ENCODE measurements around the gene MPPED1.

Gene MPPED1
- 0 to 2.4 (median 0) reads per million in 17 experiments for total RNA-seq

GRCh38 chr22:43411869-43412807 lies at the start of gene MPPED1:
Gene MPPED1, plus strand, starts transcription at chr22:43412014. Its CDS starts 12,972 bp downstream, at chr22:43424986.
- no peak for DNase-seq

DNA sequence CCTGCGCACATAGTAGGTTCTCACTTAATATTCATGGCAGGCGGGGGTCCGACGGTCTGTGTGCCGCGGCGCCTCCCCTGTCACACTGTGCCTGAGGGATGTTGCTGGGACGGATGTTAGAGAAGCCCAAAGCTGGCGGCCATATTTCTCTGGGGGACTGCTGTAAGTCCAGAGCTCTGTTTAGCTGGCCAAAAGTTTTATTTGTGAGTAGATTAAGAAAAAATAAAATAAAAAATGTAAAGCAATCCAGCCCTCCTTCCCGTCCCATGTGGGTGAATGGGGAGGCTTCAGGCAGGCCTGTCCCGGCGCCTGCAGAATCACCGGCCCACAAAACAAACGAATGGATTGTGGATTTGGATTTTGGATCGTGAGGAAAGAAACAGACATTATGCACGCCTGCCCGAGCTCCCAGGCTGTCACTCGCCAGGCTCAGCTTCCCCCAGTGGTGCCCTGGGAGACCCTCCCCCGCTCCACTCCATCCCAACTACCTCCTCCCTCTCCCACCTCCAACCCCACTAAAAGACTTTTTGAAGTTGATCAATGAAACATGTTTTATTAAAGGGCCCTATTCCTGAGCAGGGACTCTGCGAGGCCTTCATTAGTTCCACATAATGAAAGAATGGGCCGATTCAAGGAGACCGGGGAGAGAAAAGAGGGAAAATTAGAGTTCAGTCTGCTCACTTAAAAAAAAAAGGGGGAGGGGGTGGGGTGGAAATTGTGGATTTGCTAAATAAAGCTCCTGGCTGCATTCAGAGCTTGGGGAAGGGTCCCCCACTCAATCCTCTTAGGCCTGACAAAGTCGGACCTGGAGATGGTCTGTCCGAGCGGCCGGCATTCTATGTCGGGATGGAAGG lies 48.3 kb upstream of the MPPED1 start:
- DNase-seq: no peak

- no peak for DNase-seq
These were observed 47.7 kb upstream of the MPPED1 start for GRCh38 chr22:43364169-43364435.

GRCh38 chr22:43365715-43366440 lies 45.9 kb upstream of the MPPED1 start:
- DNase-seq: no peak

GRCh38 chr22:43370036-43370435 lies 41.8 kb upstream of the MPPED1 start:
- DNase-seq: no peak

GRCh38 chr22:43375951-43376455 lies 35.8 kb upstream of the MPPED1 start:
- DNase-seq: no peak

DNA sequence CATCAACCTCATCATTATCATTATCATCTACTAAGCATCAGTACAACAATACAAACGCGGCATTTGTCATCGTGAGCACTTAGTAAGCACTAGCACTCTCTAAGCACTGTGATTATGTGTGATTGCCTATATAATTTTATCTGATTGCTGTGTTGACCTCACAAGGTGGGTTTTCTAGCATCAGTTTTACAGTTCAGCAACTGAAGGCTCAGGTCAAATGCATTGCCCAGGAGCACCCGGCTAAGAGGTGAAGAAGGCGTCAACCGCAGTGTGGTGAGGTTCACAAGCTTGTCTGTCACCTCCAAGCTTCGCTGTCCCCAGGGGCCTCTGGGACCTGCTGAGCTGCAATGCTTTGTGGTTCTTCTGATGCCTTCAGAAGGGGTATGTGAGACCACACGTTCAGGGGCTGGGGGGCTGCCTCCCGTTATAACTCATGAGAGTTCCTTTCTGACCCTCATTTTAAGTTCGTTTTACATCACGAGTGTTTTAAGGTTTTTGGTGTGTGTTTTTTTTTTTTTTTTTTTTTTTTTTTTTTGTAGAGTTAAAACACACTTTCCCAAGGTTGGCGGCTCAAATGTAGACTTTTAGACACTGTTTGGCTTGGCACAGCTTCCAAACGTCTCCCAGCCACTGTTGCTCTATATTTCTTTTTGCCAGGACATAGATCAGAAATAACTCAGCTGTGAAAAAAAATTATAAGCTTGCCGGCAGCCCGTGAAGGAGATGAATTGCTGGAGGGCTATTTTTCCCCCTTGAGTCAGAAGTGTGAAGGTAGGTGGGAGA lies 34.9 kb upstream of the MPPED1 start:
- no peak for DNase-seq

DNA sequence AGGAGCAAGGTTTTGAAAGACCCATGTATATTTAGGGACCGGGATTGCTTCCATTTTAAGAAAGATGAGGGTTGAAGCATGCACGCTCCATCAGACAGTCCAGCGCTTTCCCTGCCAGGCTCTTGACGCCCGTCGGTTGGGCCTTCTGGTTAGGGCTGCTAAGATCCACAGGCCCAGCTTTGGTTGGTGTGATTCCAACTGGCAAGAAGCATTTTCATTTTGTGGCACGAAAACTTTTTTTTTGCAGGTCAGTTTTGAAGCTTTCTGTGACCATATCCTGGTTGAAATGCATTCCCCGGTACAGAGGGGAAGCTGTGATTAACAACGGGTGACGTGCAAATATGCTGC lies 34.3 kb upstream of the MPPED1 start:
- DNase-seq: peak in 1 of 4 experiments; percentile 19

DNA sequence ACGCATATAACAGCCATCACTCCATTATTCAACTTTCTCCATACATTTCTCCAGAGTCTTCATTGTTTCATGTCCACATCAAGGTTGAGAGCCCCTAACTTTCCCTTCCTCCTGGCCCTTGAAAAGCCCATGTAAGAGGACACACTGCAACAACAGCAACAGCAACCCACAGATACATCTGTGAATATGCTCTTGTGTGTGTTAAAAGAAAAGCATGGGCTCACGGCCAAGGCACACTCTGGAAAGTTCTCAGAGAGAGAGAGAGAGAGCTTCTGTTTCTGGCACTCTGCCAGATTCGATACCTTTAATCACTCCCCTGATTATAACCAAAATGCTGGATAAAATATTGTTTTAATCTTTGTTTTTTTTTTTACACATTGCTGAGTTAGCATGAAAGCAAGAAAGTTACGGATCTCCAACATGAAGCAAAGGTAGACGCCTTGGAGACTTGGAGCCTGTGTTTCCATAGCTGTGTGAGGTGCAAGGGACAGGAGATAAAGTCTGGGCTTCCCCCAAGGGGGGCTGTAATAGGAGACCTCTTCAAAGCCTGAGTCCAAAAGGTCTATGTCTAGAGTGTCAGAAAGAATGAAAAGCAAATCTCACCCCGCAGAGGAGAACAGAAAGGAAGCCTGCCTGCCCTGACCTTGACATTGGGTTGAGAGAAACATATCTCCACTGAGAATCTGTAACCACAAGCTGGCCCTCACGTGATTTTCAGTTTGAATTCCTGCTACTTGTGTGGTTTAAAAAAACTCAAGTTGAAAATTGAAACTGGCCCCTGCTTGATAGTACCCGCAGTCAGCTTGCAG lies 33.7 kb upstream of the MPPED1 start:
- DNase-seq: peak; percentile 17 to 47 (median 37)

DNA sequence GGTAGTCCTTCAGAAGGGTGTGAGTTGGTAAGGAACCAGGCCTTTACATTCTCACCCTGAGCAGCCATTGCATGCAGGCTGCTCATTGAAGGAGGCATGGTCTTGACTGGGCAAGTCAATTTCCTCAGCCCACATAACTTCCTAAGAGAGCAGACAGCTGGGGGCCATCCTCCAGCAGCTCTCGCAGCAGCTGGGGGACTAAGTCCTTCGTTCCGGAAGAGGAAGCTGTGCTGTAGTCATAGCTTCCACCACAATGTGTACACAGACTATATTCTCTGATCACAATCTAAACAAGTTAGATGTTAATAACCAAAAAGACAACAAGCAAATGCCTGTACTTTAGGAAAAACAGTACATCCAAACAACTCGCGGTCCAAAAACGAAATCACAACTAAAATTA lies 30.1 kb upstream of the MPPED1 start:
- DNase-seq: peak; percentile 30 to 64 (median 56)

DNA sequence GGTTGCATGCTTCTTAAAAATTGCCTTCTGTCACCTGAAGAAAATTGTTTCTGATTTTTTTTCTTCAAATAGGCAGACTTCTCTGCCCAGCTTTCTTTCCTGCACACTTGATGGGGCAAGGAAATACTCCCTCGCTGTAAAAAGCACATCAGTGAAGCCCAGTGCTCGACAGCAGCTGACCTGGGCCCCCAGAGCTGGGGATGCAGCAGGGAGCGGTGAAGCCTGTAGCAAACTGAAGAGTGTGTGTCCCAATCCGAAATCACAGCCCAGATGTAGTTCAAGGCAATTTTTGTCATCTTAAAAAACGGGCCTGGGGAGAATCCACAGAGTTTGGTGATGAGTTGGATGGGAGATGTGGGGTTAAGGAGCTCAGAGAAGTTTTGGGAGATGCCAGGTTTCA lies 27.0 kb upstream of the MPPED1 start:
- no peak for DNase-seq

GRCh38 chr22:43385770-43386641 lies 25.8 kb upstream of the MPPED1 start:
- DNase-seq: peak; percentile 83 to 91 (median 88)

GRCh38 chr22:43387815-43388214 lies 24.0 kb upstream of the MPPED1 start:
- DNase-seq: no peak

DNA sequence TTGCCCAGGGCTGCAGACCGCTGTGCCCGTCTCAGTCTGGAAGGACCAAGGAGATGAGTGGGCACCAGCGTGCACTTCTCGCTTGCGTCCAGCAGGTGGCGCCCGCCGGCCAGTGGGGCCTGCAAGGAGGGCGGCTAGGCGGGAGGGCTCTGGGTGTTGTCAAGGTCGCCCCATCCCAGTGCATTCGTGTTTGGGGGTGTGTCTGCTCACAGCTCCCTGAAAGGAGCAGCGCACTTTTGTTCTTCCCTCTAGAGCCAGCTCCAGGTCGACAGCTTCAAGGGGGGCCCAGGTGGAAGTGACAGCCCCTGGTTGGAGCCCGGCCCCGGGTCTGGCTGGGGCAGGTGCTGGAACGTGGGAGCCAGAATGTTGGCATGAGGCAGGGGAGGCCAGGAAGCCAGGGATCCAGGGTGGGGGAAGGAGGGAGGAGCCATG lies 23.4 kb upstream of the MPPED1 start:
- peak; percentile 74 to 85 (median 82) for DNase-seq

- no peak for DNase-seq
These were observed 22.5 kb upstream of the MPPED1 start for GRCh38 chr22:43389227-43389836.

DNA sequence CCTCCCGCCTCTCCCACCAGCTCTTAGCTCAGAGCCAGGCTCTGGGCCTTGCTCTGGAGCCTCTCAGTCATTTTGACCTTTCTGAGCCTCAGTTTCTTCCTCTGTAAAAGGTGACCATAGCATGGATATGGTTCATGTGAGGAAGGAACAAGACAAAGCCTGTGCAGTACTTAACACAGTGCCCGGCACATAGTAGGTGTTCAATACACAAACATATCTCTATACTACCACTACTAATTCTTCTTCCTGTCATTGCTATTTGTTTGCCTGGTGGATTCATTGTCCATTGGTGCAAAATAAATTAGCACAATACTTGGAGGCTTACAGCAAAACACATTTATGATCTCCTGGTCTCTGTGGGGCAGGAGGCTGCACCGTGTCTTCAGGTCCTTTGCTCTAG lies 21.6 kb upstream of the MPPED1 start:
- no peak for DNase-seq

DNA sequence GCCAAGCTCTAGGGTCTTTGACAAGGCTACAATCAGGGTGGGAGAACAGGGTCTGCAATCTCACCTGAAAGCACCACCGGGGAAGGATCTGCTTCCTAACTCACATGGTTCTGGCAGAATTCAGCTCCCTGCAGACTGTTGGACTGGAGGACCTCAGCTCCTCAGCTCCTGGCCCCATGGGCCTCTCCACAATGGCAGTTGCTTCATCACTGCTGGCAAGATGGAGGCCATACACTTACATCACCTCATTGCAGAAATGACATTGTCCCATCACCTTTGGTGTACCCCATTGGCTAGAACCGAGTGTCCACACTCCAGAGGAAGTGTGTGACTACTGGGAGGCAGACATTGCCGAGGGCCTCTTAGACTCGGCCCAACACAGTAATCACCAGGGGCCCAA lies 20.9 kb upstream of the MPPED1 start:
- DNase-seq: no peak

DNA sequence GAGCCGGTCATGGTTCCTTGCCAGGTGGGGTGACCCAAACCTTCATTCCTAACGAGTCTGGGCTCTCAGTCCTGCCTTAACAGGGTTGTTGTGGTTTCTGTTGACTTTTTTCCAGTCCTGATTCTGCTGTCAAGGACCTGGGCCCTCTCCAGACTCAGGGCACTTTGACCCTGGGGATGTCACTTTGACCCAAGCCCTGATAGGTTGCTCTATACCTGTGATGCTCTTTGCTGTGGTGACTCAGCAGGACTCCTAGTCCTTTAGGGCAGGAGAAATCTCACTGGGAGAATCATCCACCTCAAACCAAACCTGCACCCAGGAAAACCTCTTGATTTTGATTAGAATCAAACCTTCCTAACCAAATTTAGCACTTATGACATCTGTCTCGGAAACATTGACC lies 20.5 kb upstream of the MPPED1 start:
- no peak for DNase-seq

- DNase-seq: no peak
These were observed 19.3 kb upstream of the MPPED1 start for GRCh38 chr22:43392385-43392989.
